GM19372 (cell line): ENCODE measurements around the gene C1QTNF4.
A peak's percentile ranks its signal among the peaks of the same experiment; 100 is the strongest.
"Not testable (repeated sequence)": the region's sequence is repeated elsewhere in the genome, so short reads cannot be mapped to it uniquely, and the experiment has no call there.

Experiments used
- ATAC-seq: cut with Tn5 transposase; IDR thresholded peaks from one replicate; pipeline ENCODE4 v1.9.1; 2021; ENCODE audit warnings: mild to moderate bottlenecking, low read depth, moderate library complexity; ENCODE audit not compliant: unreplicated experiment

Gene C1QTNF4

GRCh38 chr11:47593934-47594855 lies at the start of gene C1QTNF4:
C1QTNF4 (minus strand) TSS chr11:47594411; CDS start chr11:47590810, 3,601 bp downstream.
- ATAC-seq = no peak

- ATAC-seq = peak; percentile 89
These were observed 48.1 kb upstream of the C1QTNF4 start, which contains the start of gene MTCH2 for GRCh38 chr11:47642099-47642855. MTCH2 (minus strand) TSS chr11:47642559; CDS start chr11:47642465, 94 bp downstream.

DNA sequence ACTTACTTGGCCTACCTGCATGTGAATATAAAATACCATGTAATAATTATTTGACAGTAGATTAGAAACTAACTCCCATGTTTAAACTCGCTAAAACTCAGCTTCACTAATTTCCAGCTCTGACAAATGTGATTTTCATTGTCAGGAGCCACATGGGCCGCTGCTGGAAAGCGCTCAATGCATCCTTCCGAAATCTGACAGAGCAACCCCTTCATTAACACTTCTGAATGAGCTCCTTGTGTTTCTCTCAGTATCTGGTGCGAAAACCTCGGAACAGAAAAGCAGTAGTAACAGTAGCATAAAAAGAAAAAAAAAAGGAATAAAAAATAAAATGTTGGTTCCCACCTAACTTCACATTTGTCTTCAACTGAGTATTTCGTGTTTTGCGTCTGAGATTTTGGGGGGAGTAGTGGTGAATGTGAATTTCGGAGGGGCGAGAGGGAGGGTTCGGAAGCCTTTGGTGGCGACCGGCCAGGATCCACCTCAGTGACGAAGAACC lies 47.4 kb upstream of the C1QTNF4 start:
- no peak for ATAC-seq

DNA sequence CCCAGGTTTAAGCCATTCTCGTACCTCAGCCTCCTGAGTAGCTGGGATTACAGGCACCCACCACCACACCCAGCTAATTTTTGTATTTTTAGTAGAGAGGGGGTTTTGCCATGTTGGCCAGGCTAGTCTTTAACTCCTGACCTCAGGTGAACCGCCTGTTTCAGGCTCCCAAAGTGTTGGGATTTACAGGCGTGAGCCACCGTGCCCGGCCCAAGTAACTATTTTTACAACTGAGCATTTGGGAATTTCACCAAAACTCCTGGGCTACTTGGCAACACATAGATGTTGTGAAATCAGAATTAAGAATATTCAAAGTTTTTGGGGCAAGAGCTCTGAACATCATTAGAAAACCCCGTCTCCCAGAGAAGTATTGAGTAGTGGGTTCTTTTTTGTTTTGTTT lies 46.3 kb upstream of the C1QTNF4 start:
- not testable (repeated sequence) for ATAC-seq

DNA sequence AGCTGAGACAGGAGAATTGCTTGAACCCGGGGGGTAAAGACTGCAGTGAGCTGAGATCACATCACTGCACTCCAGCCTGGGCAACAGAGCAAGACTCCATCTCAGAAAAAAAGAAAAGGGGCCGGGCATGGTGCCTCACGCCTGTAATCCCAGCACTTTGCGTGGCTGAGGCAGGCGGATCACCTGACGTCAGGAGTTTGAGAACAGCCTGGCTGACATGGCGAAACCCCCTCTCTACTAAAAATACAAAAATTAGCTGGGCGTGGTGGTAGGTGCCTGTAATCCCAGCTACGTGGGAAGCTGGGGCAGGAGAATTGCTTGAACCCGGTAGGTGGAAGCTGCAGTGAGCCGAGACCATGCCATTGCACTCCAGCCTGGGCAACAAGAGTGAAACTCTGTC lies 42.1 kb upstream of the C1QTNF4 start:
- not testable (repeated sequence) for ATAC-seq

DNA sequence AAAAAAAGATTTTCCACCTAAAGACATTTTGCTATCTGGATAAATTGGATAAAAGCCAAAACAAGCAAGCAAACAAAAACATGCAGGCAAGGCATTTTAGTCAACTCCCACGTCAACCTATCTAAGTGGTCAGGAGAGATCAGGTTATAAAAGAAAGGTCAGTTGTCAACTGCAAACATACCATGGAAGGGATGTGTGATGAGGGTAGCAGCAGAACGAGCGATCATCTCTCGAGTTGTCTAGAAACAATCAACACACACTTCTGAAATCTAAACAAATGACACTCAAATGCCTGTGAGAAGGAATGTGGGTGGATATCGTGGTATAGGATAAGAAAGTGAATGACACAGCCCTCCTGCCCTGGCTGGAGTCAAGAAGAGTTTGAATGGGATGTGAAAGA lies 37.3 kb upstream of the C1QTNF4 start:
- ATAC-seq = no peak

- ATAC-seq = no peak
These were observed 33.8 kb upstream of the C1QTNF4 start for GRCh38 chr11:47628026-47628425.

GRCh38 chr11:47626234-47626633 lies 32.0 kb upstream of the C1QTNF4 start:
- no peak for ATAC-seq

DNA sequence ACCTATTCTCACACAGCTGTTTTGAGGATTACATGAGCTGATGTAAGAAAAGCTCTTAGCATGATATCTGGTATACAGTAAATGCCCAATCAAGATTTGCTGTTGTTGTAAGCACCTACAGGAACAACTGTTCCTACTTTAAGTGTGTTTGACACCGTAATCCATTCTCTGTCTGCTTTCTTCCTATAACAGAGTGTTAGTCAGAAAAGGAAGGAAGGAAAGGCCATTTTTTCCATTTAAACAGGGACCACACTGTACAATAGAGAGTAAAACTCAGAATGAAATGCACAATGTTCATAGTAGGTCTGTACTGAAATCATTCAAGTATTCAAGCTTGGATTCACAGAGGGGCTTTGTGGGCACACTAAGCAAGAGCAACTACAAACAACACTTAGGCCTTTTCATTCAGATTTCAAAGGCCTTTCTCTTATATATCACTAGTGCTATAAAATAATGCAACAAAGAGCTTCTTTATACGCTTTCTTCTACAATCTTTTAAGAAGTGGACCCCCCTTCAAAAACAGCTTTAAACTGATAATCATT lies 26.7 kb upstream of the C1QTNF4 start:
- ATAC-seq = no peak

GRCh38 chr11:47617417-47617809 lies 23.2 kb upstream of the C1QTNF4 start:
- no peak for ATAC-seq

GRCh38 chr11:47616726-47617416 lies 22.7 kb upstream of the C1QTNF4 start:
- no peak for ATAC-seq

DNA sequence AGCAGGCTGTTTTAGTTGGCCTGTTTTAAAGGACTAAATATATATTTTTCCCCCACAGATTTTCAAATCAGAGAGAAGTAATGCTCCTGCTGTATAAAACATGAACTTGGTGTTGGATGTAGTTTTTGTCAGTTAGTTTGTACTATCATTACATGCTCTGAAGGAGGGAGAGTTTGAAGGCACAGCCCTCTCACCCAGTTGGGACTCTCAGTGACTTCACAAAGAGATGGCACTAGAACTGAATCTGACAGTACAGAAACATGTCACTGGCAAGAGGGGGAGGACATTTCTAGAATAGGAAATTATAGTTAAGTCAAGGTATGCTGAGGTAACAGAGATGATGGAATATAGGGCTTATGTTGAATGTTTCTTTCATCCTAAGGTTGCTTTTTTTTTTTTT lies 21.0 kb upstream of the C1QTNF4 start:
- ATAC-seq = no peak

- ATAC-seq = no peak
These were observed 17.2 kb upstream of the C1QTNF4 start for GRCh38 chr11:47611348-47611794.

- no peak for ATAC-seq
These were observed 15.5 kb upstream of the C1QTNF4 start for GRCh38 chr11:47609675-47610074.

- no peak for ATAC-seq
These were observed 13.2 kb upstream of the C1QTNF4 start for GRCh38 chr11:47607380-47607779.

- no peak for ATAC-seq
These were observed 12.5 kb upstream of the C1QTNF4 start for GRCh38 chr11:47606731-47607130.

GRCh38 chr11:47605921-47606320 lies 11.7 kb upstream of the C1QTNF4 start:
- ATAC-seq = no peak

DNA sequence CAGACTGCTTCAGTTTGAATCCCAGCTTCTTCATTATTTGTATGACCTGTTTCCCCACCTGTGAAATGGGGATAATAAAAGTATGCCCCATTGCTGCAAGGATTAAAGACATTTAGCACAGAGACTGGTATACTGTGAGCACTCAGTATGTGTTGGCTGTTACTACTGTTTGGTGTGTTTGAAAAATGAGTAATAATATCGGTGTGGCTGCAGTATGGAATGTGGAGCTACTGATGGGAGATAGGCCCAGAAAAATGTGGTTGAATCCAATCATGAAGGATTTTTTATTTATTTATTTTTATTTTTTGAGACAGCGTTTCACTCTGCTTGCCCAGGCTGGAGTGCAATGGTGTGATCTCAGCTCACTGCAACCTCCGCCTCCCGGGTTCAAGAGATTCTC lies 9.1 kb upstream of the C1QTNF4 start:
- no peak for ATAC-seq

- ATAC-seq = no peak
These were observed 5.7 kb upstream of the C1QTNF4 start for GRCh38 chr11:47599902-47600301.

GRCh38 chr11:47595967-47596366 lies 1.8 kb upstream of the C1QTNF4 start:
- ATAC-seq = no peak
